ENCODE results near the gene VWF. TPM values are rescaled to one million over a fixed set of nuclear protein-coding genes. Genes with fewer than 3 reads are reported as not detected.

VWF gene
- total and polyA plus RNA-seq, 11 donors = 125 to 503 (median 238) TPM

GRCh38 chr12:6037459-6037858, 87.0 kb downstream of the VWF start:
- Histone ChIP-seq H3K36me3 (peaks cover 0 to 91% (median 45%) of the 10 kb centered on the region in 9 donors), H3K9me3 (no peaks in the 10 kb centered on the region), H3K27me3 (no peaks in the 10 kb centered on the region), H3K4me3 (no peak overlapping the region), H3K4me1 (peaks cover 0 to 4% (median 0%) of the 10 kb centered on the region in 12 donors), H3K27ac (no peak overlapping the region)
- ATAC-seq (no peak), DNase-seq (no peak)
- TF ChIP-seq CTCF (IDR thresholded peaks at IDR 0.05) (no peak), POLR2A (IDR thresholded peaks at IDR 0.05) (no peak)
- 80 to 87% (median 83%) methylated on average over 8 to 9 of the region's 9 CpGs for WGBS, 4 donors
- intact Hi-C loops (cut with DNase I) = loop anchor here in 2 of 10 donors (10.0 kb wide), 2 partner anchors 613 to 943 kb away; no protein-coding TSS in a partner anchor

- Histone ChIP-seq H3K9me3 (no peaks in the 10 kb centered on the region), H3K36me3 (peaks cover 0 to 84% (median 40%) of the 10 kb centered on the region in 9 donors), H3K27ac (no peak overlapping the region), H3K4me3 (no peak overlapping the region), H3K4me1 (peaks cover 0 to 4% (median 0%) of the 10 kb centered on the region in 12 donors), H3K27me3 (no peaks in the 10 kb centered on the region)
- intact Hi-C loops (cut with DNase I) = loop anchor here in 2 of 10 donors (10.0 kb wide), 2 partner anchors 612 to 942 kb away; no protein-coding TSS in a partner anchor
- DNase-seq (no peak), ATAC-seq (no peak)
- TF ChIP-seq POLR2A (IDR thresholded peaks at IDR 0.05) = no peak
- no peak for TF ChIP-seq CTCF (IDR thresholded peaks at IDR 0.05)
- WGBS, 4 donors = 82 to 97% (median 90%) methylated on average over 3 of the region's 3 CpGs
Observed at GRCh38 chr12:6036509-6036908, 88.0 kb downstream of the VWF start.

- Histone ChIP-seq H3K4me3 (no peak overlapping the region), H3K4me1 (peaks cover 0 to under 1% (median 0%) of the 10 kb centered on the region in 12 donors), H3K27me3 (no peaks in the 10 kb centered on the region), H3K36me3 (peaks cover 0 to 89% (median 50%) of the 10 kb centered on the region in 9 donors), H3K9me3 (no peaks in the 10 kb centered on the region), H3K27ac (no peak overlapping the region)
- 87 to 92% (median 91%) methylated on average over 9 of the region's 9 CpGs for WGBS, 4 donors
- ATAC-seq = no peak
- intact Hi-C loops (cut with DNase I) = loop anchor here in 2 of 10 donors (10.0 kb wide), 2 partner anchors 610 to 940 kb away; no protein-coding TSS in a partner anchor
- DNase-seq = no peak
- TF ChIP-seq POLR2A (IDR thresholded peaks at IDR 0.05) (no peak), CTCF (IDR thresholded peaks at IDR 0.05) (no peak)
Observed at GRCh38 chr12:6034596-6034995, 89.9 kb downstream of the VWF start.

- Histone ChIP-seq H3K9me3 (no peaks in the 10 kb centered on the region), H3K36me3 (peaks cover 0 to 88% (median 44%) of the 10 kb centered on the region in 9 donors), H3K27ac (no peak overlapping the region), H3K4me1 (no peaks in the 10 kb centered on the region), H3K27me3 (no peaks in the 10 kb centered on the region), H3K4me3 (no peak overlapping the region)
- ATAC-seq = no peak
- 71 to 79% (median 74%) methylated on average over 8 of the region's 8 CpGs for WGBS, 4 donors
- no peak for DNase-seq
- TF ChIP-seq POLR2A (IDR thresholded peaks at IDR 0.05) (no peak), CTCF (IDR thresholded peaks at IDR 0.05) (no peak)
- intact Hi-C loops (cut with DNase I) = loop anchor here in 2 of 10 donors (10.0 kb wide), 2 partner anchors 609 to 939 kb away; no protein-coding TSS in a partner anchor
Observed at GRCh38 chr12:6033546-6033945, 90.9 kb downstream of the VWF start.

Measured in heart left ventricle (tissue), 16 donors.